GM19025 (cell line): ENCODE data around the gene RBMY1A1.
"Not testable (repeated sequence)": the region's sequence is repeated elsewhere in the genome, so short reads cannot be mapped to it uniquely, and the experiment has no call there.

ENCODE experiments used
- ATAC-seq: cut with Tn5 transposase; IDR thresholded peaks from one replicate; pipeline ENCODE4 v1.9.1; 2021; ENCODE audit warnings: mild to moderate bottlenecking, low read depth, moderate library complexity; ENCODE audit not compliant: unreplicated experiment

RBMY1A1 gene

GRCh38 chrY:21534579-21534978, at the start of gene RBMY1A1:
RBMY1A1 (plus strand) TSS chrY:21534879; CDS start chrY:21536892, 2,013 bp downstream.
- not testable (repeated sequence) for ATAC-seq

- ATAC-seq: not testable (repeated sequence)
Observed at GRCh38 chrY:21511038-21511437, 23.6 kb upstream of the RBMY1A1 start, which contains the start of gene RBMY1B. RBMY1B (plus strand) TSS chrY:21511338; CDS start chrY:21513351, 2,013 bp downstream.

GRCh38 chrY:21559316-21559984, 24.8 kb downstream of the RBMY1A1 start:
- ATAC-seq: not testable (repeated sequence)

GRCh38 chrY:21585449-21585848, 50.8 kb downstream of the RBMY1A1 start:
- no peak for ATAC-seq

GRCh38 chrY:21586454-21586853, 51.8 kb downstream of the RBMY1A1 start:
- not testable (repeated sequence) for ATAC-seq

GRCh38 chrY:21592059-21592458, 57.4 kb downstream of the RBMY1A1 start:
- ATAC-seq: no peak

GRCh38 chrY:21596287-21596686, 61.6 kb downstream of the RBMY1A1 start:
- ATAC-seq: not testable (repeated sequence)
